Sigmoid colon (tissue), 7 donors: ENCODE measurements around the gene OAS2. TPM values are rescaled to one million over a fixed set of nuclear protein-coding genes. Genes with fewer than 3 reads are reported as not detected.
"Not testable (repeated sequence)": the region's sequence is repeated elsewhere in the genome, so short reads cannot be mapped to it uniquely, and the experiment has no call there.

Experiments
- DNase-seq: peaks from one replicate; pipeline ENCODE4 v3.0.0-alpha.2; 2019
- H3K27ac ChIP-seq, 4 donors: fragments of 200-600 bp; sonication (generic); one replicate each; pipeline ENCODE4 v1.5.1; 2016 to 2019; ENCODE audit warnings: mild to moderate bottlenecking in 1 of 4
- H3K27me3 ChIP-seq, 3 donors: fragments of 200-600 bp; sonication (generic); one replicate each; pipeline ENCODE4 v1.5.1; 2019; ENCODE audit warnings: mild to moderate bottlenecking in 1 of 3
- H3K36me3 ChIP-seq, 4 donors: fragments of 200-600 bp; sonication (generic); one replicate each; pipeline ENCODE4 v1.5.1; 2016 to 2019
- H3K4me1 ChIP-seq, 4 donors: fragments of 200-600 bp; sonication (generic); one replicate each; pipeline ENCODE4 v1.5.1; 2017 to 2019
- H3K4me3 ChIP-seq, 4 donors: fragments of 200-600 bp; sonication (generic); one replicate each; pipeline ENCODE4 v1.5.1; 2017 to 2019; ENCODE audit warnings: mild to moderate bottlenecking in 2 of 4, moderate library complexity in 1 of 4
- H3K9me3 ChIP-seq, 4 donors: fragments of 200-600 bp in 3 of 4; sonication (generic) in 3 of 4; one replicate each; pipeline versions ENCODE4 v1.5.1 to v1.6.1; 2013 to 2019
- EP300 ChIP-seq, 4 donors: sonication (generic); formaldehyde crosslinking; IDR thresholded peaks; one replicate each; pipeline ENCODE4 v1.6.1; 2017; ENCODE audit warnings: antibody characterized with exemption in 4 of 4
- POLR2A ChIP-seq, 2 donors: fragments of 450-650 bp; IDR thresholded peaks; one replicate each; pipeline ENCODE4 v1.6.1; 2016; ENCODE audit warnings: antibody characterized with exemption in 2 of 2, mild to moderate bottlenecking in 2 of 2, moderate library complexity in 2 of 2
- POLR2AphosphoS5 ChIP-seq, 4 donors: sonication (generic); formaldehyde crosslinking; IDR thresholded peaks; one replicate each; pipeline ENCODE4 v1.6.1; 2017; ENCODE audit warnings: antibody characterized with exemption in 4 of 4
- WGBS, 2 donors: extraction: QIAGEN DNeasy Blood & Tissue Kit; methylation state at CpG; one replicate each; pipeline ENCODE4 v1.1.7; 2013; 5-methylcytosine and 5-hydroxymethylcytosine counted together
- intact Hi-C: fragments of 100-400 bp; cut with DNase I; formaldehyde crosslinking; loops from one replicate; pipeline ENCODE4 v1.15.1; 2023
- polyA plus RNA-seq, 3 donors: library from polyadenylated mRNA; stranded (reverse); fragments of 200-250 nt; gene quantifications; one replicate each; pipeline ENCODE4 v1.2.3, GENCODE V29; 2013
- total RNA-seq, 4 donors: library from RNA; depleted of rRNA; stranded (reverse); fragments of >200 nt; gene quantifications; one replicate each; pipeline ENCODE4 v1.1.0, GENCODE V29; 2016
- TF ChIP-seq, protein P1 (sequence below), 4 experiments: fragments of 450-650 bp in 3 of 4; fragments of 200-600 bp in 1 of 4; IDR thresholded peaks; one replicate each; pipeline ENCODE4 v1.5.1; 2016 to 2019; ENCODE audit warnings: antibody characterized with exemption in 4 of 4, mild to moderate bottlenecking in 3 of 4, moderate library complexity in 2 of 4
- donor health status: healthy with polysubstance abuse.
- donor health status: Bipolar disorder and iron deficiency.
- donor health status: healthy.

The OAS2 gene
- total and polyA plus RNA-seq, 7 donors = 2.0 to 28.8 (median 3.9) TPM

- intact Hi-C loops = no loop called here
- Histone ChIP-seq H3K4me3 (no peak overlapping the region), H3K9me3 (no peaks in the 10 kb centered on the region), H3K27ac (no peak overlapping the region), H3K27me3 (no peaks in the 10 kb centered on the region), H3K4me1 (no peaks in the 10 kb centered on the region), H3K36me3 (peaks cover 0 to 24% (median 0%) of the 10 kb centered on the region in 4 donors)
- TF ChIP-seq POLR2AphosphoS5 (IDR thresholded peaks at IDR 0.05) = no peak
- TF ChIP-seq POLR2A (IDR thresholded peaks at IDR 0.05) = no peak
- TF ChIP-seq, protein P1, sequence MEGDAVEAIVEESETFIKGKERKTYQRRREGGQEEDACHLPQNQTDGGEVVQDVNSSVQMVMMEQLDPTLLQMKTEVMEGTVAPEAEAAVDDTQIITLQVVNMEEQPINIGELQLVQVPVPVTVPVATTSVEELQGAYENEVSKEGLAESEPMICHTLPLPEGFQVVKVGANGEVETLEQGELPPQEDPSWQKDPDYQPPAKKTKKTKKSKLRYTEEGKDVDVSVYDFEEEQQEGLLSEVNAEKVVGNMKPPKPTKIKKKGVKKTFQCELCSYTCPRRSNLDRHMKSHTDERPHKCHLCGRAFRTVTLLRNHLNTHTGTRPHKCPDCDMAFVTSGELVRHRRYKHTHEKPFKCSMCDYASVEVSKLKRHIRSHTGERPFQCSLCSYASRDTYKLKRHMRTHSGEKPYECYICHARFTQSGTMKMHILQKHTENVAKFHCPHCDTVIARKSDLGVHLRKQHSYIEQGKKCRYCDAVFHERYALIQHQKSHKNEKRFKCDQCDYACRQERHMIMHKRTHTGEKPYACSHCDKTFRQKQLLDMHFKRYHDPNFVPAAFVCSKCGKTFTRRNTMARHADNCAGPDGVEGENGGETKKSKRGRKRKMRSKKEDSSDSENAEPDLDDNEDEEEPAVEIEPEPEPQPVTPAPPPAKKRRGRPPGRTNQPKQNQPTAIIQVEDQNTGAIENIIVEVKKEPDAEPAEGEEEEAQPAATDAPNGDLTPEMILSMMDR (IDR thresholded peaks at IDR 0.05) = no peak
- no peak for TF ChIP-seq EP300 (IDR thresholded peaks at IDR 0.05)
- DNase-seq = no peak
- WGBS, 2 donors = 94 to 95% methylated on average over 11 of the region's 11 CpGs
Observed at GRCh38 chr12:112950701-112951100, 27.6 kb upstream of the OAS2 start.

- 96 to 97% methylated on average over 4 of the region's 4 CpGs for WGBS, 2 donors
- intact Hi-C loops = not testable (repeated sequence)
Observed at GRCh38 chr12:112957125-112957524, 21.2 kb upstream of the OAS2 start.

DNA sequence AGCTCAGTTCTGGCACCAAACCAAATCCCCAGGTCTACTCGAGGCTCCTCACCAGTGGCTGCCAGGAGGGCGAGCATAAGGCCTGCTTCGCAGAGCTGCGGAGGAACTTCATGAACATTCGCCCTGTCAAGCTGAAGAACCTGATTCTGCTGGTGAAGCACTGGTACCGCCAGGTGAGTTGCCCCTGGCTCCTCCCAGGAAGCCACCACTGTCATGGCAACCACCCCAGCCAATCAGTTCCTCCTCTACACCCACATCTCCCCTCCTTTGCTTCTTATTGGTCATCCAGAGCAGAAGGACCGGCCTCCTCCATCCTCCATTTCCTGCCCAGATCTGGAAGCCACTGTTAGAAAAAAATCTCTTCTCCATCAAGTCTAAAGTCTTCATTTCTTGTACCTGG lies 17.2 kb upstream of the OAS2 start:
- WGBS, 2 donors = 89% methylated on average over 7 of the region's 7 CpGs
- DNase-seq = no peak

More at GRCh38 chr12:112957125-112957524, 21.2 kb upstream of the OAS2 start:
- peaks cover 0 to 22% (median 3%) of the 10 kb centered on the region in 4 donors for H3K36me3 ChIP-seq
- H3K4me3 ChIP-seq, H3K27ac ChIP-seq, H3K4me1 ChIP-seq, DNase-seq, H3K27me3 ChIP-seq, H3K9me3 ChIP-seq: not testable (repeated sequence)

GRCh38 chr12:112961536-112961935 lies 16.8 kb upstream of the OAS2 start:
- no peak for DNase-seq
- no peak for TF ChIP-seq POLR2AphosphoS5 (IDR thresholded peaks at IDR 0.05)
- no peak for TF ChIP-seq POLR2A (IDR thresholded peaks at IDR 0.05)
- TF ChIP-seq EP300 (IDR thresholded peaks at IDR 0.05) = no peak
- TF ChIP-seq, protein P1 (IDR thresholded peaks at IDR 0.05) = no peak
- Histone ChIP-seq H3K36me3 (peaks cover 0 to 56% (median 3%) of the 10 kb centered on the region in 4 donors), H3K27me3 (no peaks in the 10 kb centered on the region), H3K9me3 (peaks cover 0 to 6% (median 0%) of the 10 kb centered on the region in 4 donors), H3K27ac (no peak overlapping the region), H3K4me1 (no peaks in the 10 kb centered on the region), H3K4me3 (no peak overlapping the region)
- intact Hi-C loops = no loop called here
- WGBS, 2 donors = 92 to 94% methylated on average over 4 of the region's 4 CpGs

More for the DNA sequence above, 17.2 kb upstream of the OAS2 start:
- no peak overlapping the region for H3K4me3 ChIP-seq
- no peak overlapping the region for H3K27ac ChIP-seq
- TF ChIP-seq EP300 (IDR thresholded peaks at IDR 0.05) = no peak
- no peak for TF ChIP-seq POLR2A (IDR thresholded peaks at IDR 0.05)
- TF ChIP-seq POLR2AphosphoS5 (IDR thresholded peaks at IDR 0.05) = no peak
- TF ChIP-seq, protein P1 (IDR thresholded peaks at IDR 0.05) = no peak
- peaks cover 0 to 6% (median 0%) of the 10 kb centered on the region in 4 donors for H3K9me3 ChIP-seq
- no peaks in the 10 kb centered on the region for H3K4me1 ChIP-seq
- H3K36me3 ChIP-seq = peaks cover 0 to 54% (median 3%) of the 10 kb centered on the region in 4 donors
- intact Hi-C loops = no loop called here
- no peaks in the 10 kb centered on the region for H3K27me3 ChIP-seq

DNA sequence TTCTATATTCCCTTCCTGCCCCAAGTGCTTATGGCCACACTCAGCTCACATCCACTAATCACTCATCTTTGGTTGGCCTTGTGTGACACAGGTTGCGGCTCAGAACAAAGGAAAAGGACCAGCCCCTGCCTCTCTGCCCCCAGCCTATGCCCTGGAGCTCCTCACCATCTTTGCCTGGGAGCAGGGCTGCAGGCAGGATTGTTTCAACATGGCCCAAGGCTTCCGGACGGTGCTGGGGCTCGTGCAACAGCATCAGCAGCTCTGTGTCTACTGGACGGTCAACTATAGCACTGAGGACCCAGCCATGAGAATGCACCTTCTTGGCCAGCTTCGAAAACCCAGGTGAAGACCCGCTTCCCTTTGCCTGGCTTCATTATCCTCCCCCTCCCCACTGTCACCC lies 15.8 kb upstream of the OAS2 start:
- peaks cover 0 to 6% (median 0%) of the 10 kb centered on the region in 4 donors for H3K9me3 ChIP-seq
- DNase-seq = no peak
- H3K27ac ChIP-seq = no peak overlapping the region
- 96 to 97% methylated on average over 7 of the region's 7 CpGs for WGBS, 2 donors
- H3K36me3 ChIP-seq = peaks cover 0 to 60% (median 3%) of the 10 kb centered on the region in 4 donors
- TF ChIP-seq POLR2AphosphoS5 (IDR thresholded peaks at IDR 0.05) (no peak), EP300 (IDR thresholded peaks at IDR 0.05) (no peak), POLR2A (IDR thresholded peaks at IDR 0.05) (no peak)
- TF ChIP-seq, protein P1 (IDR thresholded peaks at IDR 0.05) = no peak
- no peak overlapping the region for H3K4me3 ChIP-seq
- no peaks in the 10 kb centered on the region for H3K4me1 ChIP-seq
- intact Hi-C loops = no loop called here
- no peaks in the 10 kb centered on the region for H3K27me3 ChIP-seq
